NK-92 treated with Interleukin-12 subunit alpha and Interleukin-12 subunit beta, amount 100 ng/mL, for 24 hours (cell line): ENCODE data around the gene GNGT1.

Experiments
- DNase-seq: peaks from one replicate; lab custom pipeline; 2025; lab: John Stamatoyannopoulos, UW

Gene GNGT1

GRCh38 chr7:93943816-93944540, 37.6 kb downstream of the GNGT1 start:
- DNase-seq = no peak

- no peak for DNase-seq
These were observed 38.3 kb downstream of the GNGT1 start for GRCh38 chr7:93944673-93945072.

- no peak for DNase-seq
These were observed 38.7 kb downstream of the GNGT1 start for GRCh38 chr7:93945083-93945482.

- DNase-seq = no peak
These were observed 39.6 kb downstream of the GNGT1 start for GRCh38 chr7:93945756-93946535.

- no peak for DNase-seq
These were observed 41.7 kb downstream of the GNGT1 start for GRCh38 chr7:93948106-93948505.

- no peak for DNase-seq
These were observed 42.5 kb downstream of the GNGT1 start for GRCh38 chr7:93948873-93949272.

GRCh38 chr7:93949423-93949822, 43.1 kb downstream of the GNGT1 start:
- DNase-seq = no peak

- no peak for DNase-seq
These were observed 48.9 kb downstream of the GNGT1 start for GRCh38 chr7:93955304-93955703.

GRCh38 chr7:93957767-93958166, 51.4 kb downstream of the GNGT1 start:
- no peak for DNase-seq

GRCh38 chr7:93958216-93958615, 51.8 kb downstream of the GNGT1 start:
- DNase-seq = no peak

- no peak for DNase-seq
These were observed 52.3 kb downstream of the GNGT1 start for GRCh38 chr7:93958651-93959050.
